PFSK-1 (cell line): ENCODE measurements around the gene LRRC8A.

Source experiments
- FOXP2 ChIP-seq: optimal IDR thresholded peaks from 2 replicates; pipeline ENCODE3; 2011; ENCODE audit warnings: borderline replicate concordance, control low read depth, inconsistent platforms; ENCODE audit not compliant: insufficient read depth; ENCODE audit errors: extremely low read length, extremely low read depth
- POLR2AphosphoS5 ChIP-seq: IDR thresholded peaks from 2 replicates; pipeline ENCODE4 v1.6.1; 2012; ENCODE audit warnings: low read depth, mild to moderate bottlenecking, control low read depth, low read length, moderate library complexity
- REST ChIP-seq, 2 experiments: IDR thresholded peaks; 2 replicates each; pipeline versions ENCODE4 v1.6.1 to v1.8.0; 2011 to 2012; ENCODE audit warnings: low read depth in 2 of 2, low read length in 2 of 2, control low read depth in 1 of 2, inconsistent platforms in 1 of 2, mild to moderate bottlenecking in 1 of 2, moderate library complexity in 1 of 2; ENCODE audit not compliant: insufficient read depth in 1 of 2
- SIN3A ChIP-seq: IDR thresholded peaks from 2 replicates; pipeline ENCODE4 v1.6.1; 2012; ENCODE audit warnings: mild to moderate bottlenecking, low read length, moderate library complexity, borderline replicate concordance; ENCODE audit not compliant: insufficient read depth
- TAF1 ChIP-seq: IDR thresholded peaks from 2 replicates; pipeline ENCODE4 v1.6.1; 2012; ENCODE audit warnings: low read length, control low read depth, borderline replicate concordance; ENCODE audit not compliant: insufficient read depth

The LRRC8A gene

GRCh38 chr9:128898382-128898781, 16.4 kb downstream of the LRRC8A start:
- TF ChIP-seq REST (IDR thresholded peaks at IDR 0.05; ENCODE audit: insufficient read depth in 1 of 2, low read depth in 2 of 2, low read length in 2 of 2) = no peak
- no peak for TF ChIP-seq POLR2AphosphoS5
- no peak for TF ChIP-seq FOXP2
- TF ChIP-seq SIN3A = no peak

GRCh38 chr9:128898845-128899565, 17.1 kb downstream of the LRRC8A start:
- TF ChIP-seq POLR2AphosphoS5 = no peak
- no peak for TF ChIP-seq SIN3A
- no peak for TF ChIP-seq FOXP2
- no peak for TF ChIP-seq REST (IDR thresholded peaks at IDR 0.05; ENCODE audit: insufficient read depth in 1 of 2, low read depth in 2 of 2, low read length in 2 of 2)
- TF ChIP-seq TAF1 = no peak

GRCh38 chr9:128899566-128900322, 17.8 kb downstream of the LRRC8A start:
- TF ChIP-seq TAF1 (no peak), POLR2AphosphoS5 (no peak), SIN3A (no peak), FOXP2 (no peak), REST (IDR thresholded peaks at IDR 0.05; ENCODE audit: insufficient read depth in 1 of 2, low read depth in 2 of 2, low read length in 2 of 2) (no peak)

GRCh38 chr9:128901379-128901778, 19.4 kb downstream of the LRRC8A start:
- no peak for TF ChIP-seq REST (IDR thresholded peaks at IDR 0.05; ENCODE audit: insufficient read depth in 1 of 2, low read depth in 2 of 2, low read length in 2 of 2)

- no peak for TF ChIP-seq FOXP2
- no peak for TF ChIP-seq SIN3A
- no peak for TF ChIP-seq REST (IDR thresholded peaks at IDR 0.05; ENCODE audit: insufficient read depth in 1 of 2, low read depth in 2 of 2, low read length in 2 of 2)
- TF ChIP-seq POLR2AphosphoS5 = no peak
- TF ChIP-seq TAF1 = no peak
Measured at GRCh38 chr9:128901822-128902221, 19.9 kb downstream of the LRRC8A start.
